Aorta (tissue), 5 donors: ENCODE measurements around the gene SLC39A13. TPM values are rescaled to one million over a fixed set of nuclear protein-coding genes. Genes with fewer than 3 reads are reported as not detected.

Experiments
- ATAC-seq: fragments of 200-7000 bp; cut with Tn5 transposase; one replicate; pipeline ENCODE4 v1.9.1; 2022; ENCODE audit warnings: moderate library complexity; ENCODE audit not compliant: low FRiP score
- DNase-seq, 2 donors: peaks; one replicate each; pipeline ENCODE4 v3.0.0-alpha.2; 2020
- H3K27ac ChIP-seq, 2 donors: one replicate each; pipeline ENCODE4 v1.5.1; 2013; ENCODE audit warnings: low read length in 2 of 2, mild to moderate bottlenecking in 2 of 2, moderate library complexity in 2 of 2, control low read depth in 1 of 2, inconsistent platforms in 1 of 2, low read depth in 1 of 2
- H3K27me3 ChIP-seq, 2 donors: one replicate each; pipeline ENCODE4 v1.6.1; 2013; ENCODE audit warnings: control low read depth in 1 of 2, low read length in 1 of 2, mild to moderate bottlenecking in 1 of 2, moderate library complexity in 1 of 2; ENCODE audit not compliant: insufficient read depth in 2 of 2, control insufficient read depth in 1 of 2
- H3K36me3 ChIP-seq, 2 donors: one replicate each; pipeline ENCODE4 v1.6.1; 2013; ENCODE audit warnings: control low read depth in 1 of 2, low read length in 1 of 2, mild to moderate bottlenecking in 1 of 2; ENCODE audit not compliant: insufficient read depth in 2 of 2, control insufficient read depth in 1 of 2
- H3K4me1 ChIP-seq, 2 donors: one replicate each; pipeline ENCODE4 v1.6.1; 2013; ENCODE audit warnings: low read length in 2 of 2, control low read depth in 1 of 2, mild to moderate bottlenecking in 1 of 2, moderate library complexity in 1 of 2; ENCODE audit not compliant: insufficient read depth in 2 of 2, control insufficient read depth in 1 of 2
- H3K4me3 ChIP-seq, 2 donors: one replicate each; pipeline ENCODE4 v1.5.1; 2013; ENCODE audit warnings: low read length in 2 of 2, control low read depth in 1 of 2, mild to moderate bottlenecking in 1 of 2
- H3K9me3 ChIP-seq: one replicate; pipeline ENCODE4 v1.6.1; 2013; ENCODE audit warnings: mild to moderate bottlenecking, low read length; ENCODE audit not compliant: control insufficient read depth
- WGBS, 2 donors: extraction: QIAGEN DNeasy Blood & Tissue Kit; methylation state at CpG; one replicate each; pipeline ENCODE4 v1.1.7; 2013; 5-methylcytosine and 5-hydroxymethylcytosine counted together
- intact Hi-C, 2 donors: fragments of 100-400 bp; cut with DNase I; formaldehyde crosslinking; loops; one replicate each; pipeline versions ENCODE4 v1.14.2 to v1.15.0; 2022
- polyA plus RNA-seq, 2 donors: library from polyadenylated mRNA; stranded (reverse); fragments of 200-250 nt; gene quantifications; one replicate each; pipeline ENCODE4 v1.2.3, GENCODE V29; 2013
- total RNA-seq, 2 donors: library from RNA; stranded (reverse); fragmentation: NEBNext Ultra II Directional; extraction: Animal tissue kit (Norgen Biotek cat#: 25700); gene quantifications; one replicate each; pipeline ENCODE4 v1.2.1, GENCODE V29; 2021
- donor health status: healthy with polysubstance abuse.
- donor health status: Bipolar disorder and iron deficiency.
- donor health status: DM: no; HTN: no; CAD: no.
- donor health status: DM: no; HTN: no; CAD: no.
- donor health status: DM: yes; HTN: yes; CAD: no.

Gene SLC39A13
- total and polyA plus RNA-seq, 4 donors, result 34.7 to 118 (median 82.0) TPM

DNA sequence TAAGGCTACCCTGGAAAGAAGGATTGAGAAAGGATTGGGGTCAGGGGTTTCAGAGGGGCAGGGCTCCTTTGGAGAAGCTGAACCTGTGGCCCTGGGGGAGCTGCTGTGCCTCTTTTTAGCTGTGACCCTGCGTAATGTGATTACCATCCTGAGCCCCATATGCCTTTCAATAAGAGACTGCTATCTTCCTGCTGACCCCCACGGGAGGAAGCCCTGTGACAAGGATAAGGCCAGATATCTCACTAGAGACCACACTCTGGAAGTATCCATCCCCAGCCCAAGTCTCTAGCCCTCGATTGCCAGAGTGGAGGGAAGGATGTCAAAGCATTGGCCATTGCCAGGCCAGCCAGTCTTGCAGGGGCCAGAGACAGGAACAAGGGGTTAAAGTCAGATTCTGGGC is 4.8 kb upstream of the SLC39A13 start:
- ATAC-seq, result no peak
- Histone ChIP-seq H3K27ac (no peak overlapping the region), H3K27me3 (no peaks in the 10 kb centered on the region), H3K4me1 (no peaks in the 10 kb centered on the region), H3K36me3 (no peaks in the 10 kb centered on the region), H3K4me3 (no peak overlapping the region), H3K9me3 (no peaks in the 10 kb centered on the region)
- DNase-seq, result peak in 1 of 2 donors; percentile 17
- intact Hi-C loops, result loop anchor here in 1 of 2 donors (10.0 kb wide), 1 partner anchor 171 kb away; the partner anchor contains the start of genes KBTBD4 and NDUFS3
- WGBS, 2 donors, result 73 to 78% methylated on average over 3 of the region's 3 CpGs

DNA sequence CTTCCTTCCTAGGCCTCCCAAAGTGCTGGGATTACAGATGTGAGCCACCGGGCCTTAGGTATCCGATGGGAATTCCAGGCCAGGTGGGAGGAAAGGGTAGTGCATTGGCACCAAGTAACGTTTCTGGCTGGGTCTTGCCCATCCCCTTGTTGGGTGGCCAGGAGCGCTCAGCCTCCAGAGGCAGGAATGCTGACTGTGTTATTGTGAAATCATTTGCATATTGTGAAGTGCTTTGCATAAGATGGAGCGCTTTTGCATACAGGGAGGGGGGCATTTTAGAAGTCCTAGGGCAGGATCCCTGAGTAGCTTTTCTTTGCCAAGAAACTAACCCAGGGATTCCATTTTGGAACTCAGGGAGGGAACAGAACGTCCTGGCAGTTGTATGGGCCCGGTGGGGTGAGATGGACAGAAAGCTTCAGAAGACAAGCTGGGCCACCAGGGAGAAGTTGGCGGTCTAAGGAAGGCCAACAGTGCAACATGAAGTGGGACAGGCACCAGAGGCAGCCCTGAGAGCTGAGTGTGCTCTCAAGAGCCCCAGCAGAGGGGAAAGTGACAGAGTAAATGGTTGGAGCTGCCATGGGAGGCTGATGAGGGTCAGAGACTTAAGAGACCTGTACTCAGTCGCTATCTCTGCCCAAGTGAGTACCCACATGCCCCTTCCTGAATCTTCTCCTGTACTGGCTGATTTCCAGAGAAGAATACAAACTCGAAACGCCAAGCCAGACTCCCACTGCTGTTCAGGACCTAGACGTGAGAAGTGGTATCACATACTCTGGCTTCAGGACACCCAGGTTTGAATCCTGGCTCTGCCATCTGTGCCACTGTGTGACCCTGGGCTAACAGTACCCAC is 1.3 kb upstream of the SLC39A13 start:
- no peaks in the 10 kb centered on the region for H3K9me3 ChIP-seq
- H3K4me3 ChIP-seq, result peak overlapping the region; percentile 23 to 46
- peak overlapping the region; percentile 78 to 94 for H3K27ac ChIP-seq
- intact Hi-C loops, result loop anchor here in 1 of 2 donors (5.0 to 10.0 kb wide), 2 partner anchors 35 to 168 kb away; partner anchors contain the start of genes KBTBD4 and NDUFS3
- 50 to 55% methylated on average over 12 of the region's 12 CpGs for WGBS, 2 donors
- no peaks in the 10 kb centered on the region for H3K4me1 ChIP-seq
- H3K36me3 ChIP-seq, result no peaks in the 10 kb centered on the region
- no peak for ATAC-seq
- H3K27me3 ChIP-seq, result no peaks in the 10 kb centered on the region
- DNase-seq, result no peak

DNA sequence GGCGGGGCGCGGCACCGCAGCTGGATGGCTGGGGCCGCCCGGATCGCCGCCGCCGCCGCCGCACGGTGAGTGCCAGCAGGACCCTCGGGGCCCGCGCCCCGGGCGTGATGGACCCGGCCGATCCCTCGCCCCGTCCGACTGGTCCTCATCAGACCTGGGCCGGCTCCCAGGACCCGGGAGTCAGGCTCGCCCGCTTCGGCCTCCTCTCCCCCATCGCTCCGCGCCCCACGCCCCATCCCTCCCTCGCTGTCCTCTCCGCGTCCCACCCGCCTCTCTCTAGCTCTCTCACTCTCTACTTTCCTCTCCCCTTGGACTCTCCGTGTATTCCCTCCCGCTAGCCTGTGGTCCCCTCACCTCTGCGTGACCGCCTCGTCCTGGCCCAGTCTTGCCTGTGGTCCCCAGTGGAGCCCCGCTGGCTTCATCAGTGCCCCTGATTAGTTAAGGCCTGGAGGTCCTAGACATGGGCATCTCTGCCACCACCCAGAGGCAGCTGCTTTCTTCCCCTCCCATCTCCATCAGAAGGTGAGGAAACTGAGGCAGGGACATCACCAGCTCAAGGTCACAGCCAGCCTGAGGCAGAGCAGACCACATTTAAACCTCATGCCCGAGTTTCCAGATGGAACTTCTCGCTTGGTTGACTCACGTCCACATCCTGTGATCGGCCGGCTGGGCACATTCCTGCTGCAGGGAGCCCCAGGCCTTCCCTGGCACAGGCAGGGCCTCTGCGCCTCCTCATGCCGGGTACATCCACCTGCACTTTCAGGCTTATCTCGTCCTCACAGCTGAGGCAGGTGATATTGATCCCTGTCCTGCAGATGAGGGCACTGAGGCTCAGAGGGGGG is 429 bp downstream of the SLC39A13 start:
- Histone ChIP-seq H3K36me3 (peaks cover 0 to 2% of the 10 kb centered on the region in 2 donors), H3K4me3 (peak overlapping the region; percentile 58), H3K9me3 (no peaks in the 10 kb centered on the region), H3K27me3 (no peaks in the 10 kb centered on the region), H3K4me1 (no peaks in the 10 kb centered on the region), H3K27ac (peak overlapping the region; percentile 16 to 79)
- ATAC-seq (peak; percentile 1), DNase-seq (peak; percentile 82 to 88)
- WGBS, 2 donors, result 0 to 1% methylated on average over 28 to 50 of the region's 50 CpGs
- intact Hi-C loops, result loop anchor here in 1 of 2 donors (5.0 to 10.0 kb wide), 2 partner anchors 37 to 166 kb away; partner anchors contain the start of genes KBTBD4 and NDUFS3

DNA sequence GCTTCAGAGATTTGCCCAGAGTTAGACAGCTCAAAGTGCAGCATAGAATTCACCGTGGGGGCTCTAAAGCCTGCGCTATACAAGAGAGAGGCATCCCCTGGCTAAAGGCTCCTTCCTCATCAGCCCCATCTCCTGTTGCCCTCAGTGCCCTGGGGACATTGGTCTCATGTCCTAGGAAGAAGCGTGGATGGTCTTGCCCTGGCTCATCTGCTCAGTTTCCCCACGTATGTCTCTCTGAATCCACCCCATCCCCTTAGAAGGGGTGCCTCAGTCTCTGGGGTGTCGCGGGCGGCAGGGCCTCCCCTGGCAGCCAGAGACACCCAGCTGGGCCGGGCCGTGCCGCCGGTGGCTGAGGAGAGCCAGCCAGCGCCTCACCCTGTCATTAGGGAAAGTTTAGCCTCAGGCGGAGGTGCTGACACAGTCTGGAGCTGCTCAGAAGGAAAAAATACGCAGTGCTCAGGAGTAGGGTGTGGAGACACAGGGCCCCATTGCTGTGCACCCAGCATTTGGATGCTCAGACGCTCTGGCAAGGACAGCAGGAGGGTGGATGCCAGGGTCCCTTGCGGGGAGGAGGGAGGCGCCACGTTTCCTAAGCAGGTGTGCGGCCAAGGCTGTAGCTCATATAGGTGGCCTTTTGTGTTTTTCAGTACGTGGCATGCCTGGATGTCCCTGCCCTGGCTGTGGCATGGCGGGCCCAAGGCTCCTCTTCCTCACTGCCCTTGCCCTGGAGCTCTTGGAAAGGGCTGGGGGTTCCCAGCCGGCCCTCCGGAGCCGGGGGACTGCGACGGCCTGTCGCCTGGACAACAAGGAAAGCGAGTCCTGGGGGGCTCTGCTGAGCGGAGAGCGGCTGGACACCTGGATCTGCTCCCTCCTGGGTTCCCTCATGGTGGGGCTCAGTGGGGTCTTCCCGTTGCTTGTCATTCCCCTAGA is 1.3 kb downstream of the SLC39A13 start:
- Histone ChIP-seq H3K27me3 (no peaks in the 10 kb centered on the region), H3K4me3 (peak overlapping the region; percentile 19 to 58), H3K27ac (peak overlapping the region; percentile 16 to 79), H3K9me3 (no peaks in the 10 kb centered on the region), H3K4me1 (no peaks in the 10 kb centered on the region), H3K36me3 (peaks cover 0 to 3% of the 10 kb centered on the region in 2 donors)
- WGBS, 2 donors, result 33 to 46% methylated on average over 25 to 31 of the region's 31 CpGs
- intact Hi-C loops, result loop anchor here in 1 of 2 donors (5.0 to 10.0 kb wide), 2 partner anchors 37 to 165 kb away; partner anchors contain the start of genes KBTBD4 and NDUFS3
- DNase-seq (peak in 1 of 2 donors; percentile 78), ATAC-seq (no peak)

DNA sequence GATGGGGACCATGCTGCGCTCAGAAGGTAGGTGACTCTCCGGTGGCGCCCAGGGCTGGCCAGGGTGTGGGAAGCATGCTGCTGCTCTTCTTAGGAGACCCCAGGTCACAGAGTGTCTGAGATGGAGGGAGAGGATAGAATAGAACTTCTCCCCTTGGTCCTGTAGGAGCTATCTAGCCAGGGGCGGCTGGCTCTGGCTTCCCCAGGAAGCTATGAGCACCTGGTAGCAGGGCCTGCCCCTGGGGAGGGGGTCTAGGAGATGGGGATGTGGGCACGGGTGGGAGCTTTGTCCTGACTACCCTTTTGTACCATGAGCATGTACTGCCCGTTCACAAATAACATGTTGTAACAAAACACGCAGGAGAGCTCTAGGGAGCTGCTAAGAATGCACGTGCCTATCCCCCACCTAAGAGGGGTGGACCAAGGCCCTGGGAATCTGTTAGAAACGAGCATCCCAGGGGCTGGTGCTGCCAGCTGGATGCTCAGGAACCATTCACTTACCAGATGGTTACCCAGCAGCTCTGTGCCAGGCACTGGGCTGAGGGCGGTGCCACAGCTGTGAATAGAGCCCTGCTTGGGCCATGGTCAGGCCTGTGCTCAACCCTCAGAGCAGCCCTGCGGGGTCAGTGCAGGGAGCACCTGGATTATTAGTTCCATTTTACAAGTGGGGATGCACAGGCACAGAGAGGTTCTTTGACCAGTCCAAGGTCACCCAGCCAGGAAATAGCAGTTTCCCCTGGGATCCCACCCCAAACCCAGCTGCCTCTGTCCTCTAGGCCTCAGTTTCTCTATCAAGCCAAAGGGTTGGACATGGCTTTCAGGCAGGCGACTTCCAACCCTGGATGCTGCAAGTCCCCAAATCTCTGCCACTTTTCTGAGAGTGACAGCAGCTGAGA is 2.2 kb downstream of the SLC39A13 start:
- ATAC-seq (no peak), DNase-seq (no peak)
- Histone ChIP-seq H3K4me3 (no peak overlapping the region), H3K36me3 (peaks cover 0 to 3% of the 10 kb centered on the region in 2 donors), H3K27ac (peak overlapping the region in 1 of 2 donors; percentile 79), H3K4me1 (no peaks in the 10 kb centered on the region), H3K27me3 (no peaks in the 10 kb centered on the region), H3K9me3 (no peaks in the 10 kb centered on the region)
- intact Hi-C loops, result no loop called here
- WGBS, 2 donors, result 73% methylated on average over 12 of the region's 12 CpGs

DNA sequence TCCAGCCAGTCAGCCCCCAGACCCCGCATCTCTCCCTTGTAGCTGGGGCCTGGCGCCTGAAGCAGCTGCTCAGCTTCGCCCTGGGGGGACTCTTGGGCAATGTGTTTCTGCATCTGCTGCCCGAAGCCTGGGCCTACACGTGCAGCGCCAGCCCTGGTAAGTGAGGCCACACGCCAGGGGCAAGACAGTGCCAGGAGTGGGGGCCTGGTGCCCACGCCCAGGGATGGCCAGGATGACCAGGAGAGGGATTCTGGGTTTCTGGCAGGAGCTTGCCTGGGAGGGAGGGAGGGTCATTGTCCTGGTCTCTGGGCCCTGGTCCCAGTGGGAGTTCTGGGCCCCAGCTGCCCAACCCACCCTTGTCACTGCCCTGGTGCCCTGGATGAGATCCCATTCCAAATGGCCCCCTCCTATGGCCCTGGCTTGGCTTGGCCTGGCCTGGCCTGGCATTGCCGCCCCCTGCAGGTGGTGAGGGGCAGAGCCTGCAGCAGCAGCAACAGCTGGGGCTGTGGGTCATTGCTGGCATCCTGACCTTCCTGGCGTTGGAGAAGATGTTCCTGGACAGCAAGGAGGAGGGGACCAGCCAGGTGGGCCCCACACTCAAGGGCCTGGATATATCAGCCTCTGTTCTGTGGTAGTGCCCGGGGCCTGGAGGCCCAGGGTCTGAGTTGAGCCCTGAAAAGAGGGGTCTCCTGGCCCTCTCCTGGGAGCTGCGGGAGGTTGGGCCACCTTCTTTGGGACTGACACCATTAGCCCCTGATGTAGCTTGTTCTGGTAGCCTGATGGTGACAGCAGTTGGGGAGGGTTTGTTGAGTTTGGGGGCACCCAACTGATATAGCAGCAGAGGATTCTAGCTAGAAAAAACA is 3.7 kb downstream of the SLC39A13 start:
- peak; percentile 74 to 86 for DNase-seq
- Histone ChIP-seq H3K4me1 (no peaks in the 10 kb centered on the region), H3K27me3 (no peaks in the 10 kb centered on the region), H3K27ac (no peak overlapping the region), H3K4me3 (no peak overlapping the region), H3K36me3 (peaks cover 0 to 3% of the 10 kb centered on the region in 2 donors), H3K9me3 (no peaks in the 10 kb centered on the region)
- intact Hi-C loops, result no loop called here
- no peak for ATAC-seq
- 73 to 77% methylated on average over 11 to 12 of the region's 12 CpGs for WGBS, 2 donors

DNA sequence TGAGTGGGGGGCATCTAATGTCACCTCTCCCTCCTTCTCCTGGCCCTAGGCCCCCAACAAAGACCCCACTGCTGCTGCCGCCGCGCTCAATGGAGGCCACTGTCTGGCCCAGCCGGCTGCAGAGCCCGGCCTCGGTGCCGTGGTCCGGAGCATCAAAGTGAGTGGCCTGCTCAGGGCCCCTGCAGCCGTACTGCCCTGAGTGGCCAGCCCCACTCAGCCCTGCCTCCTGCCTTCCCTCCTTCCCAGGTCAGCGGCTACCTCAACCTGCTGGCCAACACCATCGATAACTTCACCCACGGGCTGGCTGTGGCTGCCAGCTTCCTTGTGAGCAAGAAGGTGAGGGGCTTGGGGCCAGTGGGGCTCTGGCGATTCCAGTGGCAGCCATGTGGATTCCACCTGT is 5.0 kb downstream of the SLC39A13 start:
- intact Hi-C loops, result no loop called here
- H3K36me3 ChIP-seq, result peaks cover 0 to 3% of the 10 kb centered on the region in 2 donors
- no peaks in the 10 kb centered on the region for H3K9me3 ChIP-seq
- WGBS, 2 donors, result 93 to 94% methylated on average over 13 of the region's 13 CpGs
- no peak for ATAC-seq
- peak overlapping the region in 1 of 2 donors; percentile 18 for H3K27ac ChIP-seq
- H3K27me3 ChIP-seq, result no peaks in the 10 kb centered on the region
- no peak overlapping the region for H3K4me3 ChIP-seq
- no peaks in the 10 kb centered on the region for H3K4me1 ChIP-seq
- DNase-seq, result no peak
